GM19324 (cell line): ENCODE measurements around the gene LRRC8E.
A peak's percentile ranks its signal among the peaks of the same experiment; 100 is the strongest.
"Not testable (repeated sequence)": the region's sequence is repeated elsewhere in the genome, so short reads cannot be mapped to it uniquely, and the experiment has no call there.

Experiments
- ATAC-seq: cut with Tn5 transposase; IDR thresholded peaks from one replicate; pipeline ENCODE4 v1.9.1; 2021; ENCODE audit warnings: mild to moderate bottlenecking, moderate library complexity; ENCODE audit not compliant: unreplicated experiment, low FRiP score

LRRC8E gene

DNA sequence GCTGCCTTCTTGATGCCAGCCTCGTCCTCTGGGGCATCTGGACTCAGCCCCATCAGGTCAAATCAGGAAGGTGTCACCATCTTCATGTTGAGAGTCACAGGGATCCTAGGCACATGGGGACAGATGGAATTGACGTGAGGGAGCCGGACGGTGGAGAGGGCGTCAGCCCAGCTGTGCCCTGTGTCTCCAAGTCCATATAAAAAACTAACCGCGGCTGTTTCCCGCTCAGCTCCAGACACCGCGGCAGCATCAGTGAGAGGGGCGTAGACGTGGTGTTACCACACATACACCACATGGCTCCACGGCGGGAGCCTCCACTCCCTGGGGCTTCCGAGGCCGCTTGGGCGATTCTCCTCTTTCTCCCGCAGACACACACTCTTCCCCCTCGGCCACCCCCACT lies 8.5 kb upstream of the LRRC8E start:
- no peak for ATAC-seq

DNA sequence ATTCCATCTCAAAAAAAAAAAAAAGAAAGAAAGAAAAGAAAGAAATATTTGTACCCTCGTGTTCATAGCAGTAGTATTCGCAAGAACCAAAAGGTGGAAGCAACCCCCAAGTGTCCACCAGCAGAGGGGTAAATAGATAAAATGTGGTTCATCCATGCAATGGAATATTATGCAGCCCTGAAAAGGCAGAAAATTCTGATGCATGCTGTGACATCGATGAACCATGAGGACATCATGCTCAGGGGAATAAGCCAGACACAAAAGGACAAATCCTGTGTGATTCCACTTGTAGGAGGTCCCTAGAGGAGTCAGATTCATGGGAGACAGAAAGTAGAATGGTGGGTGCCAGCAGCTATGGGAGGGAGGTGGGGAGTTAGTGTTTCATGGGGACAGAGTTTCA lies 6.4 kb upstream of the LRRC8E start:
- ATAC-seq, result no peak

DNA sequence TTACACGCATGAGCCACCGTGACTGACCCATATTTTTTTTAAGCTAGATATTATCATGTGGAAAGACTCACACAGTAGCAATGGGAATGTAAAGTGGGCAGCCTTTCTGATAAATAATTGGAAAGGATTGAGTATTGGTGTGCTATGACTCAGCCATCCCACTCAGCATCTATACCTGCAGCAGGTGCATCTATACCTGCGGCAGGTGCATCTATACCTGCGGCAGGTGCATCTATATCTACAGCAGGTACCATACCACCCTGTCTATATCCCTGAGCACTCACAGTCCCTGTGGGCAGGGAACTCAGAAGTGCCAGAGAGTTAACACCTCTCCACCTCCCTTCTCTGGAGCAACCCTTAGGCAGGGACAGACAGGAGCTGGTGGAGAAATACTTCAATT lies 5.2 kb upstream of the LRRC8E start:
- no peak for ATAC-seq

DNA sequence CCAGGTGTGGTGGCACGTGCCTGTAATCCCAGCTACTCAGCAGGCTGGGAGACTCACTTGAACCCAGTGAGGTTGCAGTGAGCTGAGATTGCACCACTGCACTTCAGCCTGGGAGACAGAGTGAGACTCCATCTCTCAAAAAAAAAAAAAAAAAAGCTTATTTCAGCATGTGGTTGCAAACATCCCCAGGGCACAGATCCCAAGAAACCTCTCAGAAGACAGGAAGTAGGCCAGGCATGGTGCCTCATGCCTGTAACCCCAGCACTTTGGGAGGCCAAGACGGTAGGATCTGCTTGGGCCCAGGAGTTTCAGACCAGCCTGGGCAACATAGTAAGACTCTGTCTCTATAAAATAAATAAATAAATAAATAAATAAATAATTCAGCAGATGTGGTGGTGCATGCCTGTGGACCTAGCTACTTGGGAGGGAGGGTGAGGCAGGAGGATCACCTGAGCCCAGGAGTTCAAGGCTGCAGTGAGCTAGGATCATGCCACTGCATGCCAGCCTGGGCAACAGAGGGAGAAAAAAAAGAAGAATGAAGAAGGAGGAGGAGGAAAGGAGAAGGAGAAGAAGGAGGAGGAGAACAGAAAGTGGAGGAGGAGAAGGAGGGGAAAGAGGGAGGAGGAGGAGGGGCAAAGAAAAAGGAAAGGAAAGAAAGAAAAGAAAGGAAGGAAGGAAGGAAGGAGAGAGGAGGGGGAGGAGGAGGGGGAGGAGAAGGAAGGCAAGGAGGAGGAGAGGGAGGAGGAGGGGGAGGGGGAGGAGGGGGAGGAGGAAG lies 4.3 kb upstream of the LRRC8E start:
- no peak for ATAC-seq

DNA sequence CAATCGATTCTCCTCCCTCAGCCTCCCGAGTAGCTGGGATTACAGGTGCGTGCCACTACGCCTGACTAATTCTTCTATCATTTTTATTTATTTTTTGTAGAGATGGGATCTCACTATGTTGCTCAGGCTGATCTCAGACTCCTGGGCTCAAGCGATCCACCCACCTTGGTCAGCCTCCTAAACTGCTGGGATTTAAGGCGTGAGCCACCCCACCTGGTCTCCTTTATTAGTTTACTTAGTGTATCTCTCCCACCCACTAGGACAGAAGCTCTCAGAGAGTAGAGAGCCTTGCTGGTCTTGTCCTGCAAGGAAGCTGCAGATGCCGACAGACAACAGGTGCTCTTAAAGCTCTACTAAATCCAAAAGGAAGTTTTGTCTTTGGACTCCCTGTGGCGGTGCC lies 2.5 kb upstream of the LRRC8E start:
- no peak for ATAC-seq

DNA sequence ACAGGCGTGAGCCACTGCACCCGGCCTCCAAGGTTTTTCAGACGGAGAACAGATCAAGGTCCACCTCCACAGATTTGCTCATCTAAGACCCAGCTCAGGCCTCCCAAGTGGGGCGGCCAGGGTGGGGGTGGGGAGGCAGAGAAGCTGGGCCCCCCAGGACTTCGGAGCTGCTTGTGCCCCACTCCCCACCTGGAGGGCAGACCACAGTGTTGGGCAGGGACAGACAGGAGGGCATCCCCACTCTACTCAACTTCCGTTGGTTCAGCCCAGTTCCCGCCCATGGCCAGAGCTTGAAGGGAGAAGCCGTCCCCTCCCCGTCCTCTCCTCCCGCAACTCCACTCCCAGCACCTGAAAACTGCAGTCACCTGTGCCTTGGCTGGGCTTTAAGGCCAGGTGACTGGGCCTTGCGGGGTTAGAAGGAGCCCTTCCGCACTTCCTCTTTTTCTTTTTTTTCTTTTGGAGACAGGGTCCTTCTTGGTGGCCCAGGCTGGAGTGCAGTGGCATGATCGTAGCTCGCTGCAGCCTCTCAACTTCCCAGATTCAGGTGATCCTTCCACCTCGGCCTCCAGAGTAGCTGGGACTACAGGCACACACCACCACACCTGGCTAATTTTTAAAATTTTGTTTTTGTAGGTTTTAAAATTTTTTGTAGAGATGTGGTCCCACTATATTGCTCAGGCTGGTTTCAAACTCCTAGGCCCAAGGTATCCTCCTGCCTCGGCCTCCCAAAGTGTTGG lies 734 bp upstream of the LRRC8E start:
- no peak for ATAC-seq

DNA sequence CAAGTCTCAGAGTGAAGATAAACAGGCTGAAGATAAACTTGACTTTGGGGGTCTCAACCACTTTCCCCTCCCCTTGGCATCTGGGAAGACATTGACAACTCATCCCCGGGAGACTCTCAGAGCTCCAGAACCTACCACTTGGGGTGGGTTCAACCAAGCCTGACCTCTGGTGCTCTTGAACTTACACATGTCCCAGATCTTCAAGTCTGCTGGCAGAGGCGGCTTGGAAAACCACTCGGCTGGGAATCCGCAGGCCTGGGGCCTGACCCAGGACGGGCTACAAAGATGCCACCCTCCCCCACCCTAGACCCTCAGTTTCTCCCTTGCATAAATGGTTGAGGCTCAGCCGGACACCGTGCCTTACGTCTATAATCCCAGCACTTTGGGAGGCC lies 512 bp downstream of the LRRC8E start:
- no peak for ATAC-seq

DNA sequence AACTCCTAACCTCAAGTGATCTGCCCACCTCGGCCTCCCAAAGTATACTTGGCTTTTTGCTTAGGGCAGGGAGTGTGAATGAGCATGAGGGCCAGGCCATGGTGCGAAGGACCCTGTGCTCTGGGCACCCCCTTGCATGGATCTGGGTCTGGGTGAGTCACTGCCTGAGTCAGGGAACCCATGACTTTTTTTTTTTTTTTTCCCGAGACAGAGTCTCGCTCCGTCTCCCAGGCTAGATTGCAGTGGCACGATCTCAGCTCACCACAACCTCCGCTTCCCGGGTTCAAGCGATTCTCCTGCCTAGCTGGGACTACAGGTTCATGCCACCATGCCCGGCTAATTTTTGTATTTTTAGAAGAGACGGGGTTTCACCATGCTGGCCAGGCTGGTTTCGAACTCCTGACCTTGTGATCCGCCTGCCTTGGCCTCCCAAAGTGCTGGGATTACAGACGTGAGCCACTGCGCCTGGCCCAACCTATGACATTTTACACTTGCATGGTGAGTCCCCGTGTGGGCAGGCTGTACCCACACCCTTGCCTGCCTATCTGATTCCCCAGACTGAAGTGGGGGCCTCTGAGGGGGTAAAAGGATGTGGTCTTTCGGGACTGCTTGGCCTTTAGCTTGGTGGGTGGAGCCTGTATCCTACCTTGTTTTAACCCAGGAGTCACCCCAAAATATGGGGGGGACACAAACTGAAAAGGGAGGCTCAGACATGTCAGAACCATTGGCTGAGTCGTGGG lies 5.2 kb downstream of the LRRC8E start:
- not testable (repeated sequence) for ATAC-seq

DNA sequence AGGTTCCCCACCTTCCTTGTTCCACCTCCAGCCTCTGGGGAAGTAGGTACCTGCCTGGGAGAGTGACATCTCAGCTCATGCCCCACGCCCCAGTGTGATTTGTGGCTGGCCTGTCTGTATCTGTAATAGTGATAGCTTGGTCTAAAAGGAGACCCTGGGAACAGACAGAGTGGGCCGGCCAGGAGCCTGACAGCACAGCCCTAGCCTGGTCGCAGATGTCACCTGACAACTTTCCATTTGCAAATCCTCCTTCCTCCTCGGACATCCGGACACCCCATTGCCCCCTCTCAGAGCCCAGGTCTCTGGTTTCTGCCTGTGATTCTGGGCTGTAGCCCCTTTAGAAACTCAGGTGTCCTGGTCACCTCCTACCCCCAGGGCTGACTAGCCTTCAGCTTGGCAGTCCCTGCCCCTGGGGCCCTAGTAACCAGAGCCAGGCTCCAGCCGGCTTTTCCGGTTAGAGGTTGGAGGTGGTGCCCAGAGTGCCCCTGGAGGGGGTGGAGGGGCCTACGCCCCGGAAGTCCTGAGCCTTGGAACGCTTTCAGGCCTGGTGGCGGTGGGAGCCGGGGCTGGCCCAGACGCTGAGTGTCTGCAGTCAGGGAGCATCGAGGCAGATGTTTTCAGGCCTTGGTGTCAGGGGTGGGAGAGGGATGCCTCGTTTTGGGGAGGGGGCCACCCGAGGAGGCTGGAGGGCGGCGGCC lies 6.5 kb downstream of the LRRC8E start:
- ATAC-seq, result no peak

DNA sequence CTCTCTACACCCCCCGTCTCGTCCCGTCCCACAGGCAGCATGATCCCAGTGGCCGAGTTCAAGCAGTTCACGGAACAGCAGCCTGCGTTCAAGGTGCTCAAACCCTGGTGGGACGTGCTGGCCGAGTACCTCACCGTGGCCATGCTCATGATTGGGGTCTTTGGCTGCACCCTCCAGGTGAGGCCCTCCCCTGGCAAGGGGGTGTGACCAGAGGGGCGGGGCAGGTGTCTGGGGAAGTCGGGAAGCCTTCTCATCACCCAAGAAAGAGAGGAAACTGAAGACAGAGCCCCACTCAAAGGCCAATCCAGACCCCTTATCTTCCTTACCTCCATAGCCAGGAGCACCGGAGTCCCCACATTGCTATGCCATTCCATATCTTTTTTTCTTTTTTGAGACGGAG lies 7.3 kb downstream of the LRRC8E start:
- no peak for ATAC-seq

DNA sequence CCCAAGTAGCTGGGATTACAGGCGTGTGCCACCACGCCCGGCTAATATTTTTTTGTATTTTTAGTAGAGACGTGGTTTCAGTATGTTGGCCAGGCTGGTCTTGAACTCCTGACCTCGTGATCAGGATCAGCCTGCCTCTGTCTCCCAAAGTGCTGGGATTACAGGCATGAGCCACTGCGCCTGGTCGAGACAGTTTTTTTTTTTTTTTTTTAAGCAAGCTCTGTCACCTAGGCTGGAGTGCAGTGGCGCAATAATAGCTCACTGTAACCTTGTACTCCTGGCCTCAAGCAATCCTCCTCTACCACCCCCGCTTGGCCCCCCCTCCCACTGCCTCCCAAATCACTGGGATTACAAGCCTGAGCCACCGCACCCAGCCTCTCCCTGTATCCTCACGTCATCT lies 9.0 kb downstream of the LRRC8E start:
- ATAC-seq, result no peak

DNA sequence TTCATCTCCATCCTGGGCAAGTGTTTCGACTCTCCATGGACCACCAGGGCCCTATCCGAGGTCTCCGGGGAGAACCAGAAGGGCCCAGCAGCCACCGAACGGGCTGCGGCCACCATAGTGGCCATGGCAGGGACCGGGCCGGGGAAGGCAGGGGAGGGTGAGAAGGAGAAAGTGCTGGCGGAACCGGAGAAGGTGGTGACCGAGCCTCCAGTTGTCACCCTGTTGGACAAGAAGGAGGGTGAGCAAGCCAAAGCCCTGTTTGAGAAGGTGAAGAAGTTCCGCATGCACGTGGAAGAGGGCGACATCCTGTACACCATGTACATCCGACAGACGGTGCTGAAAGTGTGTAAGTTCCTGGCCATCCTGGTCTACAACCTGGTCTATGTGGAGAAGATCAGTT lies 10.7 kb downstream of the LRRC8E start:
- no peak for ATAC-seq

DNA sequence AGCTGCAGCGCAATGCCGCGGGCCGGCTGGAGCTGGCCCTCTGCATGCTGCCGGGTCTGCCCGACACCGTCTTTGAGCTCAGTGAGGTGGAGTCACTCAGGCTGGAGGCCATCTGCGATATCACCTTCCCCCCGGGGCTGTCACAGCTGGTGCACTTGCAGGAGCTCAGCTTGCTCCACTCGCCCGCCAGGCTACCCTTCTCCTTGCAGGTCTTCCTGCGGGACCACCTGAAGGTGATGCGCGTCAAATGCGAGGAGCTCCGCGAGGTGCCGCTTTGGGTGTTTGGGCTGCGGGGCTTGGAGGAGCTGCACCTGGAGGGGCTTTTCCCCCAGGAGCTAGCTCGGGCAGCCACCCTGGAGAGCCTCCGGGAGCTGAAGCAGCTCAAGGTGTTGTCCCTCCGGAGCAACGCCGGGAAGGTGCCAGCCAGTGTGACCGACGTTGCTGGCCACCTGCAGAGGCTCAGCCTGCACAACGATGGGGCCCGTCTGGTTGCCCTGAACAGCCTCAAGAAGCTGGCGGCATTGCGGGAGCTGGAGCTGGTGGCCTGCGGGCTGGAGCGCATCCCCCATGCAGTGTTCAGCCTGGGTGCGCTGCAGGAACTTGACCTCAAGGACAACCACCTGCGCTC lies 11.6 kb downstream of the LRRC8E start:
- no peak for ATAC-seq

DNA sequence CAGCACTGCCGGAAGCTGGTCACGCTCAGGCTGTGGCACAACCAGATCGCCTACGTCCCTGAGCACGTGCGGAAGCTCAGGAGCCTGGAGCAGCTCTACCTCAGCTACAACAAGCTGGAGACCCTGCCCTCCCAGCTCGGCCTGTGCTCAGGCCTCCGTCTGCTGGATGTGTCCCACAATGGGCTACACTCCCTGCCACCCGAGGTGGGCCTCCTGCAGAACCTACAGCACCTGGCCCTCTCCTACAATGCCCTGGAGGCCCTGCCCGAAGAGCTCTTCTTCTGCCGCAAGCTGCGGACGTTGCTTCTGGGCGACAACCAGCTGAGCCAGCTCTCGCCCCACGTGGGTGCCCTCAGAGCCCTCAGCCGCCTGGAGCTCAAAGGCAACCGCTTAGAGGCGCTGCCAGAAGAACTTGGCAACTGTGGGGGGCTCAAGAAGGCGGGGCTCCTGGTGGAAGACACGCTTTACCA lies 12.1 kb downstream of the LRRC8E start:
- no peak for ATAC-seq

DNA sequence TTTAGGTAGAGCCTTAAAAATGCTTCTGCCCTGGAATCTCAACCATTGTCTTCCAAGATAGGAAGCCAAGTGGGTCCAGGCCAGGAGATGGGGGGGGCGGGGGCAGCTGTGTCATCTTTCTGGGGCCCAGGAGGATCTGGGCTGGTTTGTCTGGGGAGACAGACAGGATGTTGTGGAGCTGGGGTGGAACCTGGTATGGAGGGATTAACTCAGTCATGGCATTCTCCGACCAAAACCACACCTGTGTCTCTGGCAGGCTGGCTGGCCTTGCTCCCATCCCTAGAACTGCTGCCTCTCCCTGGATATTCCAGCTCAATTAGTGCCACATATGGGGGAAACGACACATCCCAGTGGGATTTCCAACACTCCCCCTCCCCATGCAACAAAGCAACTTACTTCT lies 12.6 kb downstream of the LRRC8E start:
- ATAC-seq, result no peak

DNA sequence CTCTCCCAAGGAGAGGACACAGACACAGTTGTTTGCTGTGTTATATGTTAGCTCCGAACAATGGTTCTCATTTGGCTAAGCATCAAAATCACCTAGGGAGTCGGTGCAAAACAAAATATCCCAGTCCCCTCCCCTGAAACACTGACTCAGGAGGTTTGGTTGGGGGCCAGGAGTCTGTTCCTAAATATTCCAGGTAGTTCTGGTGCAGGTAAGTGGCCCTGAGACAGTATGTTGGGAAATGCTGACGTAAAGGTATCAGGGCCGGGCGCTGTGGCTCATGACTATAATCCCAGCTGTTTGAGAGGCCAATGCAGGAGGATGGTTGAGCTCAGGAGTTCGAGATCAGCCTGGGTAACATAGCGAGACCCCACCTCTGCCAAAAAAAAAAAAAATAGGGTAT lies 13.0 kb downstream of the LRRC8E start:
- ATAC-seq, result no peak

DNA sequence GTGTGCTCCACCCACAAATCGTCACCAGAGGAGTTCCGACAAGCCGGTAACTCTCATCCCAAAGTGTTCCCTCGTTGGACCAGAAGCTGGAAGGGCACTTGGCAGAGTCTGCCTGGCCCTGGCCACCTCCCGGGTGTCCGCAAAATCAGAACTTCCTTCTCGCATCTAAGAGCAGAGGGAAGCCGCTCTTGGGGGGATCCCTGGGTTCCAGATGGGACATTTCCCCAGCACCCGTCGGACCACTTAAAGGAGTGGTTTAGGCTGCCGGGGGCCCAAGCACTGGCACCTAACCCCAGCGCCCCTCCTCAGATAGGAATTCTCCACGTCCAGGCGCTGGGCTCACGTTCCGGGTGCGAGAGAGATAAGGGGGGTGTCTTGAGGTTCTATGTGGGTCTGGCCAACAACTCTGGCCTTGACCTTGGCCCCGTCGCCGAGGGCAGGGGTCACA lies 14.5 kb downstream of the LRRC8E start:
- no peak for ATAC-seq

DNA sequence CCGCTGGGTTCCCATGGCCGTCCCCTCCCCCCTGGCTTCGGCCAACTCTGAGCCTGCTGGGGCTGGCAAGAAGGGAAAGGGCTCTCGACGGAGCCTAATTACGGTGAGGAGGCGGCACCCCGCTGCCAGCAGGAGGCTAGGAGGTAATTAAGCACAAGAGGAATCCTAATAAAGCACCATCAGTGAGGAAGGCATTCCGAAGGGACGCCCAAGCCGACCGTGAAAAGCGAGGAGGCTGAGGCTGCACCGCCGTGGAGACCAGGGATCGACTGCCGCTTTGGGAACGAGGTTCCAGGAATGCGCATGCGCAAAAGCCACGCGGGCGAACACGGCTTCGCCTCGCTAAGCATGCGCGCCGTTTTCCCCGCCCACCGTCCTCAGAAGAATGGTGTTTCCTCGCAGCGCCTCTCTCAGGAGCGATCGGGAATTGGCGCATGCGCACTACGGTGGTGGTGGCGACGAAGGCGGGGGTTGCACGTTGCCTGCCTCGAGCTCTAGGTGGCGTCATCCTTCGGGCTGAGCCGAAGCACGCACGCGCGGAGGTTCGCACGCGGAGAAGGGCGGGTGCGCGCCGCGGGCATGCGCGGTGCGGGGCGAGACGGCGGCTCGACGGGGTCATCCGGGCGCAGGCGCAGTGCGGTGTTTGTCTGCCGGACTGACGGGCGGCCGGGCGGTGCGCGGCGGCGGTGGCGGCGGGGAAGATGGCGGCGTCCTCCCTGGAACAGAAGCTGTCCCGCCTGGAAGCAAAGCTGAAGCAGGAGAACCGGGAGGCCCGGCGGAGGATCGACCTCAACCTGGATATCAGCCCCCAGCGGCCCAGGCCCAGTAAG lies 15.1 kb downstream of the LRRC8E start, which contains the start of gene MAP2K7:
MAP2K7 (plus strand) TSS at position 634 of the 830 bp plus-strand sequence; CDS start at position 702, 68 bp downstream.
- ATAC-seq, result peak; percentile 91
